ENCODE data around the gene PDK3.

The PDK3 gene

DNA sequence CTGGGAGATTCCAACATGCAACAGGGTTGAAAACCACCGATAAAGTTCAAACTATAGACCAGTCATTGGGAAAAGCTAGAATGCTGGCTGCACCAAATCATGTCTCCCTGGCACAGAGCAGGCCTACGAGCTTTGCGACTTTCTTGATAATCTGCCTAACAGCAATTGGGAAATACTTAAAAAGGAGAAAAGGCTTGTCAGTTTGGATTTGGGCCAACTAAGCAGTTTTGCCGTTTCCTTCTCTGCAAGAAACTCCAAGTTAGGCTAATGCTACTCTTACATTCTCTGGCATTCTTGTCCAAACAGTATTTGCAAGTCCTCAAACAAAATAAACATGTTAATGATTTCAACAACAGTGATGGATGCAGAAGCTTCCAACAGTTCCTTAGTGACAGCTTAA is 87.9 kb downstream of the PDK3 start:
- DNase-seq (ENCODE audit: low read depth) = no peak

DNA sequence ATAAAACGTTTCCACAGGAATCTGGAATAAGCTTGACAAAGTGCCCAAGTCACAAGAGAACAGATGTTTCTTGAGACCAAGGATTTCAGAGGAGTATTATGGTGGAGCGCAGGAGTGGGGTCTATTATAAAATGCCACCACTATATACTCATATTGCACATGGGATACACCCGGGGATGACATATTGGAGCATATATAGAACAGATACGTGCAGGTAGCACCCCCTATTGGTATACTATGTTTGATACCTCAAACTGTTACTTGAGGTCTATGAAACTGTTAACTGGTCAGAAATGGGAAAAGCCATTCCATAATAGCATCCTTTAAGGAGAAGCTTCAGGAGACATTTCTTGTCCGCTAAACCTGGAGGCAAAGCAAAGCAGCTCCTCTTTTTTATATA is 96.0 kb downstream of the PDK3 start:
- DNase-seq (ENCODE audit: low read depth) = no peak

DNA sequence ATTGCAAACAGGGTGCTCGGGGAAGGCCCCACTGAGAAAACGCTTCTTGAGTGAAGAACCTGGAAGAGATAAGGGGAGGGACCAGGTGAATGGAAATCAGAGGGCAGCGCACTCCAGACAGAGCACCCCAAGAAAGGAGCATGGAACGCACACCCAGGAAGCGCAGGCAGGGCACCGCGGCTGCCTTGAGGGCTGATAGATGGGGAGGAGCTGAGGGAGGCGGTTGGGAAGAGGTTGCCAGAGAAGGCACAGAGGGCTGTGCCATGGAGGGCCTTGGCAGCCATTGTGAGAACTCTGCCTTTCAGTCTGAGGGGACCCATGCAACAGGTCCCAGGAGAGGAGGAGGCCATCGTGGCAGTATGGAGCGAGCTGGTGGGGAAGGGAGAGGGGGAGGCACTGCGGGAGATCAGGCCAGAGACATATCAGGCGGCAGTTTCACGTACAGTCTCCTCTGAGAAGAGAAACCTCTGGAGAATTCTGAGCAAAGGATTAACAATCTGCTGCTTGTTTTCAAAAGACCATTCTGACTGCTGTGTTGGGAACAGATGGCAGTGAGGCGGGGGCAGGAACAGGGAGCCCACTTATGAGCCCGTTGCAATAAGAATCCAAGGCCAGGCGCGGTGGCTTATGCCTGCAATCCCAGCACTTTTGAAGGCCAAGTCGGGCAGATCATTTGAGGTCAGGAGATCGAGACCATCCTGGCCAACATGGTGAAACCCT is 98.4 kb downstream of the PDK3 start:
- no peak for DNase-seq (ENCODE audit: low read depth)

DNA sequence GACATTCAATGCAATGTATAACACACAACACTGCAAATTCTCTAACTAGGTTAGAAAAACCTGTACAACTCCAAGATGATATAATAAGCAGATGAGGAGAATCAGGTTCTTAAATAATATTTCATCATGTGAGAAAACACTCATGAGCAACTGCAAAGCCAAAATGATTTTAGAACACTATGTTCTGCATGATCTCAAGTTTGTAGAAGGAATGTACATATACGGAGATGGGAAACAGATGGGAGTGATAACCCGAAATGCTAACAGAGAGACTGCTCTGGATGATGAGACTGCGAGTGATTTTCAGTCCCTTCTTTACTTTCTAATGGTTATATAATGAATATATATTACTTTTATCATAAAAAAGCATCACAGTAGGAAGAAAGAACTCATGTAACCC is 101.2 kb downstream of the PDK3 start:
- no peak for DNase-seq (ENCODE audit: low read depth)

DNA sequence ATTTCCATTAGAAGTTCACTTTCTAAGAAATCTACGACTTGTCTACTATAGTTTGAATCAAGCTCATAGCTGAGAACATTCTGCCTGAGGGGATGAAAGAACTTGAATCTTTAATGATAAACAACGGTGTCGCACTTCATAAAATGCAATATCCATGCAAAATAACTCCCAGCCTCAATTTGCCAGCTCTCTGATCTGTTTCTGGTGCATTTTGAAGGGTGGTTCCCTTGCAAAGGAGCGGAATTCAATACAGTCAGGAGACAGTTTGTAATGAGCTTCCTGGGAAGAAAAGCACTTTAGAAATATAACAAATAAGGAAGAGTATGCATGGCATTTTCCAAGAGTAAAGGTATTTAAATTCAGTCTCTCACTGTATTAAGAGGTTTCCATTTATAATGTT is 102.1 kb downstream of the PDK3 start:
- DNase-seq (ENCODE audit: low read depth) = no peak

DNA sequence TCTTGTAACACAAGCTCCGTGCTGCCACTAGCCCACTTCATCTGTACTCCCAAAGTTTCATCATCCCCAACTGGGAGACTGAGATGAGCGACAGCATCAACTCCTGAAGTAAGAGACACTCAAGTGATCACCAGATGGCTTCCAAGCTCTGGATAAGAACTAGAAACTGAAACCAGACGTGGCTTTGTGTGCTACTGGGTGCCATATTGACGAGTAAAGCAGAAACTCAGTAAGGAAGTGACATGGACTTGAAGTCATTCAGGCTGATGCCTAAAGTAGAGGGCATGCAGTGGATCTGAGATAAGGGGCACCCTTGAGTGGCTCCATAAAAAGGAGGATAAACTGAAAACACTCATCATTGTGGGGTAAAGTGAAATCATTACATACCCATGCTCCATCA is 109.7 kb downstream of the PDK3 start:
- no peak for DNase-seq (ENCODE audit: low read depth)

DNA sequence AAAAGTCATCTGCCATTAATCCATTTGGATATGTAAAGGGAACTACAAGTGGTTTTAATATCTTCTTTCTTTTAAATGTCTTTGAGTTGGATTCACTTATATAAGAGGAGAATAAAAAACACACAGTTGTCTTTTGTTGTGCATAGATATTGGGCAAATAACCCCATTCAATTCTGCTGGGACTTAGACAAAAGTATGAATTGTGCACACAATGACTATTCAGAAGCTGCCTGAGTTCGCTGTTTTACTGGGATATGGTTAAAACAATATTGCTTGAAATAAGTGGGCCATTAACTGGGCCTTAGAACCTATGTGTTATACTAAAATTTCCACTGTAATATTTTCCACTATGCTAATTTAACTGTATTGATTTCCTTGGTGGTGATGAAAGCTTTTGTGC is 110.4 kb downstream of the PDK3 start:
- no peak for DNase-seq (ENCODE audit: low read depth)

DNA sequence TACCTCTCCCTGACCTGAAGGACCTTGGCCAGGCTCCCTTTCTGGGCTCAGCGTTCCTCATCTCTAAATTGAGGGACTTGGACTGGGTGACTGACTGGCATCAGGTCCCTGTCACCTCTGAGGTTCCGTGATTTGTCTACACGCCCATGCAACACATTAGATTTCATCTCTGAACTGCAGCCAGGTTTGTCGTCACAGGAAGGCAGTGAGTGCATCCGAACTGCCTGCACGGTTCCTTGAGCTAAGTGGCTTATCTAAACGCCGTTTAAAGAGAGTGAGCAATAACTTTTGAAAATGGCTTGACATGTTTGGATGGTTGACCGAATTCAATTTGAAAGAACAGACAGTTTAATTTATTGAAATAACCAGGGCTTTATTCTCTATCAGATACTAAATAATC is 112.0 kb downstream of the PDK3 start:
- DNase-seq (ENCODE audit: low read depth) = no peak

All from HS-27A (cell line).